ENCODE results near the gene FSCB.

GRCh38 chr14:44461811-44462210 is 45.3 kb downstream of the FSCB start:
- TF ChIP-seq EZH2 (IDR thresholded peaks at IDR 0.05), result no peak
- no peak for TF ChIP-seq POLR2AphosphoS5 (IDR thresholded peaks at IDR 0.05; ENCODE audit: borderline replicate concordance, low read depth, low read length)
